Calu3 (cell line): ENCODE results near the gene EPYC. TPM values are rescaled to one million over a fixed set of nuclear protein-coding genes. Genes with fewer than 3 reads are reported as not detected.

Experiments used
- BruUV-seq: library from RNA; stranded (reverse); fragments of 400-500 nt; replicated peaks from 2 replicates; lab custom pipeline; 2021; lab: Mats Ljungman, UMichigan
- CTCF ChIA-PET: fragments of 300-600 bp; sonication (Branson Sonifier 250); formaldehyde crosslinking; loops from one replicate; lab custom pipeline; 2022; ENCODE audit warnings: antibody characterized with exemption; lab: Charles Lee
- DNase-seq: peaks from one replicate; pipeline ENCODE4 v3.0.0; 2022
- H3K27ac Mint-ChIP-seq: one replicate; pipeline ENCODE4 v1.8.0; 2022; ENCODE audit warnings: mixed read lengths; ENCODE audit not compliant: unreplicated experiment
- H3K27me3 Mint-ChIP-seq: one replicate; pipeline ENCODE4 v1.8.0; 2022; ENCODE audit warnings: mixed read lengths; ENCODE audit not compliant: unreplicated experiment
- H3K36me3 Mint-ChIP-seq: one replicate; pipeline ENCODE4 v1.8.0; 2022; ENCODE audit warnings: mild to moderate bottlenecking, moderate library complexity, mixed read lengths; ENCODE audit not compliant: insufficient read depth, unreplicated experiment
- H3K4me1 Mint-ChIP-seq: one replicate; pipeline ENCODE4 v1.8.0; 2022; ENCODE audit warnings: mild to moderate bottlenecking, low read depth, mixed read lengths; ENCODE audit not compliant: unreplicated experiment
- H3K4me3 Mint-ChIP-seq: one replicate; pipeline ENCODE4 v1.8.0; 2022; ENCODE audit warnings: mild to moderate bottlenecking, low read depth, moderate library complexity, mixed read lengths; ENCODE audit not compliant: unreplicated experiment
- H3K9me3 Mint-ChIP-seq: one replicate; pipeline ENCODE4 v1.8.0; 2022; ENCODE audit warnings: low read depth, mixed read lengths; ENCODE audit not compliant: unreplicated experiment
- CTCF ChIP-seq: fragments of 200-600 bp; IDR thresholded peaks from one replicate; pipeline ENCODE4 v1.8.0; 2022; ENCODE audit warnings: antibody characterized with exemption; ENCODE audit not compliant: unreplicated experiment
- intact Hi-C: fragments of 100-400 bp; cut with micrococcal nuclease; formaldehyde crosslinking; loops from one replicate; pipeline ENCODE4 v1.10.0; 2022; ENCODE audit not compliant: unreplicated experiment
- total RNA-seq: library from RNA; stranded (reverse); gene quantifications from 2 replicates; pipeline ENCODE4 v1.2.3, GENCODE V29; 2022

Gene EPYC
- total RNA-seq, 1 experiment from 2014 or later = not detected

- Mint-ChIP-seq H3K4me3 (no peak overlapping the region), H3K9me3 (peaks cover 5% of the 10 kb centered on the region), H3K27ac (no peak overlapping the region), H3K36me3 (no peaks in the 10 kb centered on the region), H3K27me3 (no peaks in the 10 kb centered on the region), H3K4me1 (no peaks in the 10 kb centered on the region)
- CTCF ChIA-PET = no interaction called here
- no TSS peak for BruUV-seq
- TF ChIP-seq CTCF = no peak
- intact Hi-C loops = no loop called here
- no peak for DNase-seq
Measured at GRCh38 chr12:90925562-90925961, 79.2 kb downstream of the EPYC start.

- no peak overlapping the region for H3K4me3 Mint-ChIP-seq
- CTCF ChIA-PET = no interaction called here
- TF ChIP-seq CTCF = no peak
- H3K27me3 Mint-ChIP-seq = no peaks in the 10 kb centered on the region
- intact Hi-C loops = no loop called here
- DNase-seq = no peak
- BruUV-seq = no TSS peak
- H3K9me3 Mint-ChIP-seq = peaks cover 5% of the 10 kb centered on the region
- no peaks in the 10 kb centered on the region for H3K36me3 Mint-ChIP-seq
- H3K4me1 Mint-ChIP-seq = no peaks in the 10 kb centered on the region
- no peak overlapping the region for H3K27ac Mint-ChIP-seq
Measured at GRCh38 chr12:90924406-90924805, 80.4 kb downstream of the EPYC start.

GRCh38 chr12:90922145-90922627 is 82.6 kb downstream of the EPYC start:
- no peak overlapping the region for H3K27ac Mint-ChIP-seq
- CTCF ChIA-PET = interaction anchor here (1.0 kb wide), 1 partner anchor 13 kb away, joined by 3 read pairs; no protein-coding TSS in a partner anchor

GRCh38 chr12:90921536-90921935 is 83.2 kb downstream of the EPYC start:
- no peak overlapping the region for H3K27ac Mint-ChIP-seq

More at GRCh38 chr12:90922145-90922627, 82.6 kb downstream of the EPYC start:
- Mint-ChIP-seq H3K9me3 (peaks cover 2% of the 10 kb centered on the region), H3K36me3 (no peaks in the 10 kb centered on the region), H3K27me3 (no peaks in the 10 kb centered on the region), H3K4me3 (no peak overlapping the region), H3K4me1 (no peaks in the 10 kb centered on the region)
- BruUV-seq = no TSS peak
- intact Hi-C loops = no loop called here
- DNase-seq = no peak
- TF ChIP-seq CTCF = no peak

More at GRCh38 chr12:90921536-90921935, 83.2 kb downstream of the EPYC start:
- DNase-seq = no peak
- no TSS peak for BruUV-seq
- Mint-ChIP-seq H3K36me3 (no peaks in the 10 kb centered on the region), H3K27me3 (no peaks in the 10 kb centered on the region), H3K4me1 (no peaks in the 10 kb centered on the region), H3K4me3 (no peak overlapping the region), H3K9me3 (peaks cover under 1% of the 10 kb centered on the region)
- no peak for TF ChIP-seq CTCF
- CTCF ChIA-PET = no interaction called here
- intact Hi-C loops = no loop called here
